Panc1 (cell line): ENCODE measurements around the gene ITIH6. TPM values are rescaled to one million over a fixed set of nuclear protein-coding genes. Genes with fewer than 3 reads are reported as not detected.
"Not testable (repeated sequence)": the region's sequence is repeated elsewhere in the genome, so short reads cannot be mapped to it uniquely, and the experiment has no call there.

Source experiments
- ATAC-seq: fragments of 200-7000 bp; cut with Tn5 transposase; 2 replicates; pipeline ENCODE4 v1.9.1; 2020; ENCODE audit warnings: mild to moderate bottlenecking, moderate library complexity
- BruUV-seq: library from RNA; stranded (reverse); fragments of 400-500 nt; replicated peaks from 2 replicates; lab custom pipeline; 2021; lab: Mats Ljungman, UMichigan
- CTCF ChIA-PET: fragments of 300-600 bp; sonication (Branson Sonifier 250); formaldehyde crosslinking; loops from one replicate; lab custom pipeline; 2022; ENCODE audit warnings: antibody characterized with exemption; lab: Charles Lee
- POLR2A ChIA-PET: fragments of 300-600 bp; sonication (Branson Sonifier 250); formaldehyde crosslinking; loops from one replicate; lab custom pipeline; 2022; ENCODE audit warnings: antibody characterized with exemption; lab: Charles Lee
- DNase-seq: peaks from one replicate; pipeline ENCODE4 v3.0.0-alpha.2; 2010; ENCODE audit warnings: low read depth, low spot score
- H3K27ac ChIP-seq: 2 replicates; pipeline ENCODE4 v1.5.1; 2011; ENCODE audit warnings: mild to moderate bottlenecking, low read length, inconsistent platforms
- H3K27me3 ChIP-seq: fragments of 200-500 bp; sonication (Bioruptor generic); 2 replicates; pipeline ENCODE4 v1.6.0; 2014; ENCODE audit warnings: low read length, inconsistent platforms; ENCODE audit not compliant: control insufficient read depth, insufficient read depth
- H3K36me3 ChIP-seq: fragments of 200-500 bp; sonication (Bioruptor generic); 2 replicates; pipeline ENCODE4 v1.5.1; 2014; ENCODE audit warnings: inconsistent platforms, mild to moderate bottlenecking, low read length, moderate library complexity; ENCODE audit not compliant: control insufficient read depth, insufficient read depth
- H3K4me1 ChIP-seq: 2 replicates; pipeline ENCODE4 v1.5.1; 2011; ENCODE audit warnings: inconsistent platforms, mild to moderate bottlenecking, low read length, moderate library complexity; ENCODE audit not compliant: control insufficient read depth, insufficient read depth
- H3K4me3 ChIP-seq, 2 experiments: 2 replicates each; pipeline ENCODE4 v1.5.1; 2011 to 2012; ENCODE audit warnings: low read depth in 2 of 2, low read length in 2 of 2, mild to moderate bottlenecking in 2 of 2, inconsistent platforms in 1 of 2, moderate library complexity in 1 of 2
- H3K9me3 ChIP-seq: fragments of 200-500 bp; sonication (Bioruptor generic); 2 replicates; pipeline ENCODE4 v1.5.1; 2014; ENCODE audit warnings: low read depth, mild to moderate bottlenecking, inconsistent platforms, low read length, moderate library complexity; ENCODE audit not compliant: control insufficient read depth, insufficient read depth
- POLR2AphosphoS5 ChIP-seq: IDR thresholded peaks from 2 replicates; pipeline ENCODE4 v1.6.1; 2012; ENCODE audit warnings: mild to moderate bottlenecking, low read depth, low read length, moderate library complexity
- SIN3A ChIP-seq: IDR thresholded peaks from 2 replicates; pipeline ENCODE4 v1.6.1; 2012; ENCODE audit warnings: low read depth, mild to moderate bottlenecking, low read length, moderate library complexity, borderline replicate concordance; ENCODE audit not compliant: insufficient read depth
- TCF7L2 ChIP-seq: IDR thresholded peaks from 2 replicates; pipeline ENCODE4 v1.6.1; 2011; ENCODE audit warnings: mild to moderate bottlenecking, low read depth, low read length, inconsistent platforms
- in situ Hi-C: cut with HindIII; loops from 2 replicates; pipeline ENCODE4 v1.10.0; 2016; ENCODE audit warnings: low sequenced_read_pairs, low pct_unique_long_range_greater_than_20kb
- intact Hi-C: fragments of 100-400 bp; cut with micrococcal nuclease; formaldehyde crosslinking; loops from one replicate; pipeline ENCODE4 v1.10.0; 2022; ENCODE audit not compliant: unreplicated experiment
- total RNA-seq: library from RNA; stranded (reverse); gene quantifications from one replicate; pipeline ENCODE4 v1.2.1, GENCODE V29; 2021; ENCODE audit not compliant: unreplicated experiment
- TF ChIP-seq, protein P1 (sequence below): fragments of 450-650 bp; IDR thresholded peaks from 2 replicates; pipeline ENCODE4 v1.5.1; 2017; ENCODE audit warnings: mild to moderate bottlenecking
- TF ChIP-seq, protein P2 (sequence below), 2 experiments: IDR thresholded peaks; 2 replicates each; pipeline ENCODE4 v1.6.1; 2011 to 2012; ENCODE audit warnings: low read depth in 2 of 2, control low read depth in 1 of 2, low read length in 1 of 2, mild to moderate bottlenecking in 1 of 2, moderate library complexity in 1 of 2; ENCODE audit not compliant: insufficient read depth in 1 of 2

Gene ITIH6
- total RNA-seq, 1 experiment from 2014 or later = not detected

- CTCF ChIA-PET = no interaction called here
- no peak overlapping the region for H3K4me3 ChIP-seq
- no peaks in the 10 kb centered on the region for H3K9me3 ChIP-seq
- BruUV-seq = no TSS peak
- no peak for DNase-seq
- intact Hi-C loops (no loop called here), in situ Hi-C loops (no loop called here)
- H3K27ac ChIP-seq = no peak overlapping the region
- H3K4me1 ChIP-seq = no peaks in the 10 kb centered on the region
- POLR2A ChIA-PET = no interaction called here
- no peaks in the 10 kb centered on the region for H3K36me3 ChIP-seq
- ATAC-seq = no peak
- TF ChIP-seq POLR2AphosphoS5 = no peak
- TF ChIP-seq, protein P1, sequence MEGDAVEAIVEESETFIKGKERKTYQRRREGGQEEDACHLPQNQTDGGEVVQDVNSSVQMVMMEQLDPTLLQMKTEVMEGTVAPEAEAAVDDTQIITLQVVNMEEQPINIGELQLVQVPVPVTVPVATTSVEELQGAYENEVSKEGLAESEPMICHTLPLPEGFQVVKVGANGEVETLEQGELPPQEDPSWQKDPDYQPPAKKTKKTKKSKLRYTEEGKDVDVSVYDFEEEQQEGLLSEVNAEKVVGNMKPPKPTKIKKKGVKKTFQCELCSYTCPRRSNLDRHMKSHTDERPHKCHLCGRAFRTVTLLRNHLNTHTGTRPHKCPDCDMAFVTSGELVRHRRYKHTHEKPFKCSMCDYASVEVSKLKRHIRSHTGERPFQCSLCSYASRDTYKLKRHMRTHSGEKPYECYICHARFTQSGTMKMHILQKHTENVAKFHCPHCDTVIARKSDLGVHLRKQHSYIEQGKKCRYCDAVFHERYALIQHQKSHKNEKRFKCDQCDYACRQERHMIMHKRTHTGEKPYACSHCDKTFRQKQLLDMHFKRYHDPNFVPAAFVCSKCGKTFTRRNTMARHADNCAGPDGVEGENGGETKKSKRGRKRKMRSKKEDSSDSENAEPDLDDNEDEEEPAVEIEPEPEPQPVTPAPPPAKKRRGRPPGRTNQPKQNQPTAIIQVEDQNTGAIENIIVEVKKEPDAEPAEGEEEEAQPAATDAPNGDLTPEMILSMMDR = no peak
- no peak for TF ChIP-seq SIN3A
- TF ChIP-seq TCF7L2 = no peak
- H3K27me3 ChIP-seq = no peaks in the 10 kb centered on the region
These were observed 3.3 kb downstream of the ITIH6 start for GRCh38 chrX:54794795-54795194.

DNA sequence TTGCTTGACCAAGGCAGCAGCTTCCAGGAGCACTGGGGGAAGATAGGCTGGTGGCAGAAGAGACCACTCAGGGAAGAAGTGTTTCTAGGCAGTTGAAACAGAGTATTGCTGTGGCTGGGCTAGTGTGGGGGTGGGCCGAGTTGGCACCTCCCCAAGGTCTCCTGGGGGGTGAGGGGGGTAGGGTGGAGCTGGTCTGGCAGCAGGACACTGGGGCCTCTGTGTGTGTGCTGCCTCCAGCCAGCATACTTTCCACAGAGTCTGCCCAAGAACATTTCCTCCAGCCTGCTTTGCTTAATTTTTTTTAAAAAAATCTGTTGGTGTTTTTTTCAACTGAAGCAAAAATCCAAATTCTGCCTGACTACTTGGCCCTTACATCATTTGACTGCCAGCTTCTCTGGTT is 4.0 kb downstream of the ITIH6 start:
- Histone ChIP-seq H3K27ac (no peak overlapping the region), H3K9me3 (no peaks in the 10 kb centered on the region), H3K4me1 (no peaks in the 10 kb centered on the region), H3K4me3 (no peak overlapping the region), H3K36me3 (no peaks in the 10 kb centered on the region), H3K27me3 (no peaks in the 10 kb centered on the region)
- TF ChIP-seq POLR2AphosphoS5 (no peak), TCF7L2 (no peak), SIN3A (no peak)
- TF ChIP-seq, protein P2, sequence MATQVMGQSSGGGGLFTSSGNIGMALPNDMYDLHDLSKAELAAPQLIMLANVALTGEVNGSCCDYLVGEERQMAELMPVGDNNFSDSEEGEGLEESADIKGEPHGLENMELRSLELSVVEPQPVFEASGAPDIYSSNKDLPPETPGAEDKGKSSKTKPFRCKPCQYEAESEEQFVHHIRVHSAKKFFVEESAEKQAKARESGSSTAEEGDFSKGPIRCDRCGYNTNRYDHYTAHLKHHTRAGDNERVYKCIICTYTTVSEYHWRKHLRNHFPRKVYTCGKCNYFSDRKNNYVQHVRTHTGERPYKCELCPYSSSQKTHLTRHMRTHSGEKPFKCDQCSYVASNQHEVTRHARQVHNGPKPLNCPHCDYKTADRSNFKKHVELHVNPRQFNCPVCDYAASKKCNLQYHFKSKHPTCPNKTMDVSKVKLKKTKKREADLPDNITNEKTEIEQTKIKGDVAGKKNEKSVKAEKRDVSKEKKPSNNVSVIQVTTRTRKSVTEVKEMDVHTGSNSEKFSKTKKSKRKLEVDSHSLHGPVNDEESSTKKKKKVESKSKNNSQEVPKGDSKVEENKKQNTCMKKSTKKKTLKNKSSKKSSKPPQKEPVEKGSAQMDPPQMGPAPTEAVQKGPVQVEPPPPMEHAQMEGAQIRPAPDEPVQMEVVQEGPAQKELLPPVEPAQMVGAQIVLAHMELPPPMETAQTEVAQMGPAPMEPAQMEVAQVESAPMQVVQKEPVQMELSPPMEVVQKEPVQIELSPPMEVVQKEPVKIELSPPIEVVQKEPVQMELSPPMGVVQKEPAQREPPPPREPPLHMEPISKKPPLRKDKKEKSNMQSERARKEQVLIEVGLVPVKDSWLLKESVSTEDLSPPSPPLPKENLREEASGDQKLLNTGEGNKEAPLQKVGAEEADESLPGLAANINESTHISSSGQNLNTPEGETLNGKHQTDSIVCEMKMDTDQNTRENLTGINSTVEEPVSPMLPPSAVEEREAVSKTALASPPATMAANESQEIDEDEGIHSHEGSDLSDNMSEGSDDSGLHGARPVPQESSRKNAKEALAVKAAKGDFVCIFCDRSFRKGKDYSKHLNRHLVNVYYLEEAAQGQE (IDR thresholded peaks at IDR 0.05; ENCODE audit: insufficient read depth in 1 of 2, low read depth in 2 of 2, low read length in 1 of 2) = no peak
- TF ChIP-seq, protein P1 = no peak
- POLR2A ChIA-PET = no interaction called here
- ATAC-seq = no peak
- DNase-seq = no peak
- no TSS peak for BruUV-seq
- CTCF ChIA-PET = no interaction called here
- intact Hi-C loops = no loop called here
- in situ Hi-C loops = no loop called here

DNA sequence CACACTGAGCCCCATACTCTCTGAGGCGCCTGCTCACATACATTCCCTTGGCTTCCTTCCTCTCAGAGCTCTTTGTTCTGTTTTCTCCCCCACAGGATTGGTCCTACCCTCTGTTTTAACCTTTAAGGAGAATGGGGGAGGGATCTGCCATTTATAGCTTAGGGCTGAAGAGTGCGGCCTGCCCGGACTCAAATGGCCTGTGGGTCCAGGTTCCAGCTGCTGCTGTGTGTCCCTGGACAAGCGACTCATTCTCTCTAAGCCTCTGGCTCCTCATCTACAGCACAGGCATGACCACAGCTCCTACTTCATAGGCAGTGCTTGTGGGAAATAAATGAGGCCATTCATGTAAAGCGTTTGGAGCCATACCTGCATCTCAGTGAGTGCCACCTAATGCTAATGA is 8.7 kb downstream of the ITIH6 start:
- H3K36me3 ChIP-seq, DNase-seq, H3K4me3 ChIP-seq, POLR2A ChIA-PET, H3K27ac ChIP-seq, H3K9me3 ChIP-seq, H3K4me1 ChIP-seq, in situ Hi-C loops, CTCF ChIA-PET, ATAC-seq, H3K27me3 ChIP-seq, BruUV-seq: not testable (repeated sequence)
- intact Hi-C loops = loop anchor here (10.0 kb wide), 1 partner anchor 145 kb away; no protein-coding TSS in a partner anchor
